Activated T-cell treated with anti-CD3 and anti-CD28 coated beads for 1 hour (primary cell): ENCODE data around the gene FTCD.
"Not testable (repeated sequence)": the region's sequence is repeated elsewhere in the genome, so short reads cannot be mapped to it uniquely, and the experiment has no call there.

ENCODE experiments used
- DNase-seq: peaks from one replicate; pipeline ENCODE4 v3.0.0-alpha.2; 2020; ENCODE audit warnings: low read depth

Gene FTCD

GRCh38 chr21:46155514-46156377, at the start of gene FTCD:
Gene FTCD, minus strand, starts transcription at chr21:46155579. Its CDS starts 56 bp downstream, at chr21:46155523.
- no peak for DNase-seq

GRCh38 chr21:46205166-46205565, 49.8 kb upstream of the FTCD start:
- DNase-seq = no peak

- no peak for DNase-seq
Observed at GRCh38 chr21:46203203-46203600, 47.8 kb upstream of the FTCD start.

GRCh38 chr21:46202592-46203202, 47.3 kb upstream of the FTCD start:
- no peak for DNase-seq

GRCh38 chr21:46200877-46201803, 45.8 kb upstream of the FTCD start:
- DNase-seq = not testable (repeated sequence)

GRCh38 chr21:46199436-46200373, 44.3 kb upstream of the FTCD start:
- DNase-seq = no peak

GRCh38 chr21:46196733-46197132, 41.4 kb upstream of the FTCD start:
- no peak for DNase-seq

GRCh38 chr21:46195595-46196195, 40.3 kb upstream of the FTCD start:
- no peak for DNase-seq

GRCh38 chr21:46194374-46195334, 39.3 kb upstream of the FTCD start:
- no peak for DNase-seq

GRCh38 chr21:46193829-46194373, 38.5 kb upstream of the FTCD start:
- DNase-seq = no peak

GRCh38 chr21:46191686-46192575, 36.6 kb upstream of the FTCD start:
- no peak for DNase-seq

GRCh38 chr21:46191257-46191685, 35.9 kb upstream of the FTCD start:
- no peak for DNase-seq

GRCh38 chr21:46190491-46191131, 35.2 kb upstream of the FTCD start:
- DNase-seq = no peak

GRCh38 chr21:46189959-46190490, 34.6 kb upstream of the FTCD start:
- no peak for DNase-seq

- no peak for DNase-seq
Observed at GRCh38 chr21:46189213-46189958, 34.0 kb upstream of the FTCD start.
